HCT116 (cell line): Measurements from ENCODE around the gene PLD5. TPM values are rescaled to one million over a fixed set of nuclear protein-coding genes. Genes with fewer than 3 reads are reported as not detected.

Source experiments
- ATAC-seq: fragments of 200-7000 bp; cut with Tn5 transposase; 2 replicates; pipeline ENCODE4 v1.9.1; 2020; ENCODE audit warnings: mild to moderate bottlenecking, moderate library complexity
- BruUV-seq: library from RNA; stranded (reverse); fragments of 400-500 nt; replicated peaks from 2 replicates; lab custom pipeline; 2021; lab: Mats Ljungman, UMichigan
- CTCF ChIA-PET: fragments of 300-600 bp; sonication (Branson Sonifier 250); formaldehyde crosslinking; loops from one replicate; lab custom pipeline; 2021; ENCODE audit warnings: antibody characterized with exemption; lab: Charles Lee
- POLR2A ChIA-PET: fragments of 300-600, 350-600 bp; sonication (Branson Sonifier 250); formaldehyde crosslinking; loops from one replicate; lab custom pipeline; 2021; ENCODE audit warnings: antibody characterized with exemption; lab: Charles Lee
- RAD21 ChIA-PET, 2 experiments: fragments of 300-600 bp; sonication (Branson Sonifier 250); formaldehyde crosslinking; loops; one replicate each; lab custom pipeline; 2023; ENCODE audit warnings: low total read pairs in 2 of 2; ENCODE audit not compliant: uncharacterized antibody in 2 of 2, unreplicated experiment in 2 of 2, low non-redundant PET in 1 of 2; lab: Charles Lee
- DNase-seq: peaks from one replicate; pipeline ENCODE4 v3.0.0-alpha.2; 2010; ENCODE audit warnings: low read depth, low spot score
- H2AFZ ChIP-seq: fragments of 200-600 bp; shearing (Covaris generic), sonication (generic); 2 replicates; pipeline ENCODE4 v1.6.1; 2017; ENCODE audit warnings: low read depth, mixed run types, mixed read lengths, antibody characterized with exemption, low read length; ENCODE audit not compliant: poor library complexity, severe bottlenecking
- H3K27ac ChIP-seq: 2 replicates; pipeline ENCODE4 v1.5.1; 2012; ENCODE audit warnings: low read depth, low read length
- H3K27me3 ChIP-seq: fragments of 200-600 bp; sonication (generic); 2 replicates; pipeline ENCODE4 v1.6.1; 2016; ENCODE audit warnings: mixed run types, low read length, mixed read lengths; ENCODE audit not compliant: insufficient read depth
- H3K36me3 ChIP-seq, 2 experiments: fragments of 200-500 bp in 1 of 2; fragments of 200-600 bp in 1 of 2; sonication (Bioruptor generic) in 1 of 2; sonication (generic) in 1 of 2; 2 replicates each; pipeline versions ENCODE4 v1.5.1 to v1.6.1; 2014 to 2016; ENCODE audit warnings: low read length in 2 of 2, inconsistent platforms in 1 of 2, mixed read lengths in 1 of 2, mixed run types in 1 of 2; ENCODE audit not compliant: insufficient read depth in 2 of 2, control insufficient read depth in 1 of 2
- H3K4me1 ChIP-seq, 2 experiments: fragments of 200-600 bp in 1 of 2; sonication (generic) in 1 of 2; 2 replicates each; pipeline versions ENCODE4 v1.5.1 to v1.6.1; 2012 to 2017; ENCODE audit warnings: low read length in 2 of 2, inconsistent platforms in 1 of 2, mild to moderate bottlenecking in 1 of 2, mixed read lengths in 1 of 2, mixed run types in 1 of 2, moderate library complexity in 1 of 2; ENCODE audit not compliant: insufficient read depth in 2 of 2, control insufficient read depth in 1 of 2
- H3K4me2 ChIP-seq: fragments of 200-600 bp; sonication (generic); 2 replicates; pipeline ENCODE4 v1.6.1; 2017; ENCODE audit warnings: mixed run types, low read length, mixed read lengths
- H3K4me3 ChIP-seq, 2 experiments: fragments of 200-600 bp in 1 of 2; sonication (generic) in 1 of 2; replicated peaks in 1 of 2; 2 replicates each; pipeline ENCODE4 v1.5.1; 2011 to 2016; ENCODE audit warnings: low read length in 2 of 2, control low read depth in 1 of 2, low read depth in 1 of 2, mild to moderate bottlenecking in 1 of 2, mixed read lengths in 1 of 2, mixed run types in 1 of 2
- H3K79me2 ChIP-seq: fragments of 200-600 bp; sonication (generic); 2 replicates; pipeline ENCODE4 v1.6.1; 2017; ENCODE audit warnings: mild to moderate bottlenecking, mixed run types, low read length, moderate library complexity, mixed read lengths; ENCODE audit not compliant: insufficient read depth
- H3K9ac ChIP-seq: fragments of 200-600 bp; sonication (generic); 2 replicates; pipeline ENCODE4 v1.6.1; 2016; ENCODE audit warnings: low read length, mixed read lengths
- H3K9me2 ChIP-seq: fragments of 200-600 bp; sonication (generic), shearing (Covaris generic); 2 replicates; pipeline ENCODE4 v1.6.1; 2017; ENCODE audit warnings: mixed run types, mild to moderate bottlenecking, moderate library complexity; ENCODE audit not compliant: insufficient read depth
- H3K9me3 ChIP-seq, 2 experiments: fragments of 200-500 bp in 1 of 2; fragments of 200-600 bp in 1 of 2; sonication (Bioruptor generic) in 1 of 2; sonication (generic) in 1 of 2; 2 replicates each; pipeline ENCODE4 v1.6.1; 2014 to 2017; ENCODE audit warnings: low read length in 2 of 2, mixed read lengths in 2 of 2, inconsistent platforms in 1 of 2, low read depth in 1 of 2, mild to moderate bottlenecking in 1 of 2, mixed run types in 1 of 2, moderate library complexity in 1 of 2; ENCODE audit not compliant: control insufficient read depth in 1 of 2, insufficient read depth in 1 of 2
- H4K20me1 ChIP-seq: fragments of 200-600 bp; sonication (generic), shearing (Covaris generic); 2 replicates; pipeline ENCODE4 v1.6.1; 2017; ENCODE audit warnings: mixed run types, mild to moderate bottlenecking, moderate library complexity; ENCODE audit not compliant: insufficient read depth
- EGR1 ChIP-seq: IDR thresholded peaks from 2 replicates; pipeline ENCODE4 v1.6.1; 2012; ENCODE audit warnings: low read depth
- ELF1 ChIP-seq: IDR thresholded peaks from 2 replicates; pipeline ENCODE4 v1.6.1; 2012; ENCODE audit warnings: low read depth, borderline replicate concordance
- EZH2phosphoT487 ChIP-seq: fragments of 200-600 bp; IDR thresholded peaks from 2 replicates; pipeline ENCODE4 v1.6.1; 2018; ENCODE audit warnings: antibody characterized with exemption, borderline replicate concordance
- FOSL1 ChIP-seq: IDR thresholded peaks from 2 replicates; pipeline ENCODE4 v1.6.1; 2012; ENCODE audit warnings: low read depth
- JUND ChIP-seq: IDR thresholded peaks from 2 replicates; pipeline ENCODE4 v1.6.1; 2012
- RAD21 ChIP-seq: IDR thresholded peaks from 2 replicates; pipeline ENCODE4 v1.6.1; 2012; ENCODE audit warnings: low read depth, mild to moderate bottlenecking
- SP1 ChIP-seq: IDR thresholded peaks from 2 replicates; pipeline ENCODE4 v1.6.1; 2012; ENCODE audit warnings: low read depth
- SRF ChIP-seq: IDR thresholded peaks from 2 replicates; pipeline ENCODE4 v1.6.1; 2012; ENCODE audit warnings: low read depth
- TCF7L2 ChIP-seq: IDR thresholded peaks from 2 replicates; pipeline ENCODE4 v1.7.0; 2011; ENCODE audit warnings: borderline replicate concordance, inconsistent platforms; ENCODE audit not compliant: insufficient read depth, insufficient read length; ENCODE audit errors: extremely low read depth
- YY1 ChIP-seq: IDR thresholded peaks from 2 replicates; pipeline ENCODE4 v1.6.1; 2011; ENCODE audit warnings: low read length, low read depth, moderate library complexity, mild to moderate bottlenecking; ENCODE audit not compliant: insufficient replicate concordance; ENCODE audit errors: extremely low read depth
- ZNF274 ChIP-seq: fragments of 200-500 bp; sonication (Bioruptor generic); IDR thresholded peaks from 2 replicates; pipeline ENCODE4 v1.6.1; 2014; ENCODE audit warnings: mild to moderate bottlenecking, low read depth, low read length, inconsistent platforms
- intact Hi-C: fragments of 100-400 bp; cut with micrococcal nuclease; formaldehyde crosslinking; loops from 2 replicates; pipeline ENCODE4 v1.10.0; 2022
- total RNA-seq: library from RNA; stranded (reverse); gene quantifications from one replicate; pipeline ENCODE4 v1.2.1, GENCODE V29; 2021; ENCODE audit not compliant: unreplicated experiment
- TF ChIP-seq, protein P1 (sequence below), 3 experiments: fragments of 200-600 bp in 1 of 3; sonication (generic) in 1 of 3; IDR thresholded peaks in 2 of 3; conservative IDR thresholded peaks in 1 of 3; 2 replicates each; pipeline ENCODE4 v1.5.1; 2012 to 2017; ENCODE audit warnings: low read depth in 2 of 3, low read length in 2 of 3, antibody characterized with exemption in 1 of 3, borderline replicate concordance in 1 of 3, control low read depth in 1 of 3, mild to moderate bottlenecking in 1 of 3, mixed read lengths in 1 of 3, mixed run types in 1 of 3, moderate library complexity in 1 of 3; ENCODE audit not compliant: insufficient read depth in 1 of 3
- TF ChIP-seq, protein P2 (sequence below): IDR thresholded peaks from 2 replicates; pipeline ENCODE4 v1.6.1; 2012
- TF ChIP-seq, protein P3 (sequence below): IDR thresholded peaks from 2 replicates; pipeline ENCODE4 v1.6.1; 2012

Gene PLD5
- total RNA-seq, 1 experiment from 2014 or later: not detected

DNA sequence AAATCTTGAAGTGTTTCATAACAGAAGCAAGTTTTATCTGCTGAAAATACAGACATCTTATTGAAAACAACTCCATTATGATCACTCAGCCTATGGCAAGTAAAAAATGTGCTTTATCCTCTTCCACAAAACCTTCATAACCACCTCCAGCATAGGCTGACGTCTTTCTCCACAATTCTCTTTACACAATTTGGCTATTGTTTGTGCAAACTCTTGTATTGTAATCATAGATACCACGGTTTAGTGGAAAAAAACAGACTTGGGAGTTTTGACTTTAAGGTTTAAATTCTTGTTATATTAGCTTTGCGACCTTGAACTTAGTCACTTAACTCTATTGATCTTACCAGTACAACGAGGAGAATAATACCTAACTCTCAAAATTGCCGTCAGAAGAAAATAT is 126.1 kb downstream of the PLD5 start:
- H3K4me1 ChIP-seq: no peaks in the 10 kb centered on the region
- DNase-seq (no peak), ATAC-seq (no peak)
- intact Hi-C loops: no loop called here
- no peak overlapping the region for H3K4me3 ChIP-seq
- no peaks in the 10 kb centered on the region for H3K36me3 ChIP-seq
- ChIA-PET CTCF (no interaction called here), POLR2A (no interaction called here), RAD21 (no interaction called here)
- no TSS peak for BruUV-seq
- no peaks in the 10 kb centered on the region for H3K9me3 ChIP-seq
- H3K9me2 ChIP-seq: no peaks in the 10 kb centered on the region
- H2AFZ ChIP-seq: no peak overlapping the region
- no peaks in the 10 kb centered on the region for H3K79me2 ChIP-seq
- H3K27me3 ChIP-seq: no peaks in the 10 kb centered on the region
- H3K4me2 ChIP-seq: no peak overlapping the region
- no peak overlapping the region for H3K27ac ChIP-seq
- no peak overlapping the region for H3K9ac ChIP-seq
- no peaks in the 10 kb centered on the region for H4K20me1 ChIP-seq
- TF ChIP-seq YY1: no peak
- no peak for TF ChIP-seq FOSL1
- TF ChIP-seq TCF7L2: no peak
- TF ChIP-seq, protein P1, sequence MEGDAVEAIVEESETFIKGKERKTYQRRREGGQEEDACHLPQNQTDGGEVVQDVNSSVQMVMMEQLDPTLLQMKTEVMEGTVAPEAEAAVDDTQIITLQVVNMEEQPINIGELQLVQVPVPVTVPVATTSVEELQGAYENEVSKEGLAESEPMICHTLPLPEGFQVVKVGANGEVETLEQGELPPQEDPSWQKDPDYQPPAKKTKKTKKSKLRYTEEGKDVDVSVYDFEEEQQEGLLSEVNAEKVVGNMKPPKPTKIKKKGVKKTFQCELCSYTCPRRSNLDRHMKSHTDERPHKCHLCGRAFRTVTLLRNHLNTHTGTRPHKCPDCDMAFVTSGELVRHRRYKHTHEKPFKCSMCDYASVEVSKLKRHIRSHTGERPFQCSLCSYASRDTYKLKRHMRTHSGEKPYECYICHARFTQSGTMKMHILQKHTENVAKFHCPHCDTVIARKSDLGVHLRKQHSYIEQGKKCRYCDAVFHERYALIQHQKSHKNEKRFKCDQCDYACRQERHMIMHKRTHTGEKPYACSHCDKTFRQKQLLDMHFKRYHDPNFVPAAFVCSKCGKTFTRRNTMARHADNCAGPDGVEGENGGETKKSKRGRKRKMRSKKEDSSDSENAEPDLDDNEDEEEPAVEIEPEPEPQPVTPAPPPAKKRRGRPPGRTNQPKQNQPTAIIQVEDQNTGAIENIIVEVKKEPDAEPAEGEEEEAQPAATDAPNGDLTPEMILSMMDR (IDR thresholded peaks at IDR 0.05 in 2 of 3, conservative IDR thresholded peaks at IDR 0.05 in 1 of 3; ENCODE audit: borderline replicate concordance in 1 of 3, insufficient read depth in 1 of 3, low read depth in 2 of 3, low read length in 2 of 3): no peak
- TF ChIP-seq RAD21: no peak
- TF ChIP-seq, protein P2, sequence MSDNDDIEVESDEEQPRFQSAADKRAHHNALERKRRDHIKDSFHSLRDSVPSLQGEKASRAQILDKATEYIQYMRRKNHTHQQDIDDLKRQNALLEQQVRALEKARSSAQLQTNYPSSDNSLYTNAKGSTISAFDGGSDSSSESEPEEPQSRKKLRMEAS: no peak
- no peak for TF ChIP-seq JUND
- no peak for TF ChIP-seq EGR1
- TF ChIP-seq, protein P3, sequence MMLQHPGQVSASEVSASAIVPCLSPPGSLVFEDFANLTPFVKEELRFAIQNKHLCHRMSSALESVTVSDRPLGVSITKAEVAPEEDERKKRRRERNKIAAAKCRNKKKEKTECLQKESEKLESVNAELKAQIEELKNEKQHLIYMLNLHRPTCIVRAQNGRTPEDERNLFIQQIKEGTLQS: no peak
- no peak for TF ChIP-seq SRF
- no peak for TF ChIP-seq ZNF274
- TF ChIP-seq EZH2phosphoT487: no peak
- TF ChIP-seq SP1: no peak
- no peak for TF ChIP-seq ELF1
